ENCODE data around the gene VAV3. TPM values are rescaled to one million over a fixed set of nuclear protein-coding genes. Genes with fewer than 3 reads are reported as not detected.

The VAV3 gene
- total RNA-seq, 2 donors from 2014 or later, result 11.6 to 14.1 TPM

- no peaks in the 10 kb centered on the region for H3K27me3 Mint-ChIP-seq
- H3K36me3 Mint-ChIP-seq, result no peaks in the 10 kb centered on the region
- ATAC-seq (no peak), DNase-seq (ENCODE audit: low spot score) (no peak)
- peaks cover 4 to 7% of the 10 kb centered on the region in 2 donors for H3K4me1 Mint-ChIP-seq (ENCODE audit: low read depth in 2 of 2)
- no peak overlapping the region for H3K27ac Mint-ChIP-seq
- no peak overlapping the region for H3K4me3 Mint-ChIP-seq
- H3K9me3 Mint-ChIP-seq, result peaks cover 3% of the 10 kb centered on the region
Measured at GRCh38 chr1:107990606-107991005, 25.6 kb upstream of the VAV3 start.

DNA sequence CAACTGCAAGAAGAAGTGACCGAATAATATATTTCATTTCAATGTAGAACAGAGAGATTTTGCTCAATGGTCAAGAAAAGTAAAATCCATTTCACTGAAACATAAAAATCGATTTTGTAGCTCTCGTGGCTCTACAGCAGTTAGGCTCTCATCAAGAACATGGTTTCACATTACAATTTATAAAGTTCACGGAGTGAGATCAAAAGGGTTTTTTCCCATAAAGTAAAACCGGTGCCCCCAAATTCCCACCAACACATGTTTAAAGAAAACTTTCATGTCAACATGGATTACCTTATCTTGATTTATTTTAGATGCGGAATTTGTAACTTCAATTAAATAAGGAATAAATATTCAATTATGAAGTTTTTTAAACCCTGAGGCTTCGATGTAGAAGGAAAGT, 16.3 kb upstream of the VAV3 start:
- H3K36me3 Mint-ChIP-seq, result no peaks in the 10 kb centered on the region
- H3K9me3 Mint-ChIP-seq, result no peaks in the 10 kb centered on the region
- ATAC-seq, result no peak
- DNase-seq (ENCODE audit: low spot score), result no peak
- peaks cover 7% of the 10 kb centered on the region in 2 donors for H3K4me1 Mint-ChIP-seq (ENCODE audit: low read depth in 2 of 2)
- no peak overlapping the region for H3K4me3 Mint-ChIP-seq
- H3K27ac Mint-ChIP-seq, result no peak overlapping the region
- peaks cover 0 to 4% of the 10 kb centered on the region in 2 donors for H3K27me3 Mint-ChIP-seq

DNA sequence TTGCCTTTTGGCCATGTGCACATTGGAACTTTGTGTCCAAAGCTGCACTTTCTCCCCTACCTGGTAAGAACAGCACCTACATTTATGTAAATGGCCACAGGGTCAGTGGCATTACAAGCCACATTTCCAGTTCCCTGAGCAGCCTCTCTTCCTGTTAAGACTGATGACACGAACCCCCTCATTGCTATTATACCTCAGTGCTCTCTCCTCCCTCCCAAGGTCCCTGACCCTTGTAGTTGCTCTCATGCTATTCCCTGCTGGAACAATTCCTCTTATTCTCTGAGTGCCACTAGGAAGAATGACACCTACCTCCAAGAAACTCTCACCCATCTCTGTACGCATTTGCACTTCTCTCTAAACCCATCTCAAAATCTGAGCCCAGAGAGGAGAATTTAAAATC, 14.9 kb upstream of the VAV3 start:
- no peaks in the 10 kb centered on the region for H3K9me3 Mint-ChIP-seq
- ATAC-seq (no peak), DNase-seq (ENCODE audit: low spot score) (no peak)
- peak overlapping the region in 1 of 2 donors; percentile 14 for H3K27ac Mint-ChIP-seq
- H3K27me3 Mint-ChIP-seq, result peaks cover 0 to 4% of the 10 kb centered on the region in 2 donors
- H3K36me3 Mint-ChIP-seq, result no peaks in the 10 kb centered on the region
- no peak overlapping the region for H3K4me3 Mint-ChIP-seq
- H3K4me1 Mint-ChIP-seq (ENCODE audit: low read depth in 2 of 2), result peaks cover 7% of the 10 kb centered on the region in 2 donors

- peaks cover 0 to 4% of the 10 kb centered on the region in 2 donors for H3K27me3 Mint-ChIP-seq
- ATAC-seq, result no peak
- no peak overlapping the region for H3K4me3 Mint-ChIP-seq
- H3K4me1 Mint-ChIP-seq (ENCODE audit: low read depth in 2 of 2), result peaks cover 7% of the 10 kb centered on the region in 2 donors
- H3K9me3 Mint-ChIP-seq, result no peaks in the 10 kb centered on the region
- no peaks in the 10 kb centered on the region for H3K36me3 Mint-ChIP-seq
- no peak overlapping the region for H3K27ac Mint-ChIP-seq
- DNase-seq (ENCODE audit: low spot score), result no peak
Measured at GRCh38 chr1:107979088-107979487, 14.1 kb upstream of the VAV3 start.

GRCh38 chr1:107976836-107977235, 11.9 kb upstream of the VAV3 start:
- Mint-ChIP-seq H3K36me3 (no peaks in the 10 kb centered on the region), H3K4me3 (no peak overlapping the region), H3K9me3 (no peaks in the 10 kb centered on the region), H3K4me1 (ENCODE audit: low read depth in 2 of 2) (peaks cover 20 to 25% of the 10 kb centered on the region in 2 donors), H3K27me3 (peaks cover 0 to 4% of the 10 kb centered on the region in 2 donors), H3K27ac (no peak overlapping the region)
- ATAC-seq, result no peak
- no peak for DNase-seq (ENCODE audit: low spot score)

DNA sequence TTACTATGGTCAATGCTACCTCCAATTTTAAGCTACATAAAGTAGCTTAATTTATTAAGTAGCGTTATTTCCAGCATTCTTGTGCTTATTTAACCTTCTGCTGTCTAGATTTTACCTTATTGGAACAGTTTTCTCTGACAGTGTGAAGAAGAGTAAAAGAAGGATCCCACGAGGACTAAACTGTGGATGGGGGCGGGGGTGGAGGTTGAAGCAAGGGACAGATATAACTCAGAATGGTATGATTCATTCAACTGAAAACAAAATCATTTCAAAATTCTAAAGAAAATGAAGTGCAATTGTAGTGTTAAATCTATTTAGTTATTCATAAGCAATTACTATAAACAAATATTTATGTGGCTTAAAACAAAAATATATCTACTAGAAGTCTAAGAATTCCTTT, 11.5 kb upstream of the VAV3 start:
- Mint-ChIP-seq H3K4me3 (no peak overlapping the region), H3K27me3 (peaks cover 0 to 4% of the 10 kb centered on the region in 2 donors), H3K36me3 (no peaks in the 10 kb centered on the region), H3K27ac (no peak overlapping the region), H3K4me1 (ENCODE audit: low read depth in 2 of 2) (peaks cover 23 to 29% of the 10 kb centered on the region in 2 donors), H3K9me3 (no peaks in the 10 kb centered on the region)
- ATAC-seq (peak in 1 of 2 donors; percentile 48), DNase-seq (ENCODE audit: low spot score) (no peak)

DNA sequence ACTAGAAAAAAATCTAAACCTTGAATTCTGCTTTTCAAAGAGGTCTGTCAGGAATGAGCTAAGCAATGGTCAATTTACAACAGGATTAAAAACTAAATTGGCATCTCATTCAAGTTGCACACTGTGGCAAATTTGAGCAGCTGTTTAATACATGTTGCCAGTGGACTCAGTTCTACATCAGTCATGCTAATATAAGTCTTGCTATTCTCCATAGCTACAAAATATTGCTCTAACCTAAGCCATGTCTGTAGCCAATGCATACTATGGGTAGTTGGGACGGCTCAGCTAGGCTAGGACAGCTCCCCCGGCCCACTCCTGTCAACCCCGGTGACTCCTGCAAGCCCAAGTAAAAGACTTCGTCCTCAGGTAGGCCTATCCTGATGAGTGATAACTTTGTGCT, 10.9 kb upstream of the VAV3 start:
- H3K27ac Mint-ChIP-seq, result peak overlapping the region in 1 of 2 donors; percentile 45
- H3K36me3 Mint-ChIP-seq, result no peaks in the 10 kb centered on the region
- no peaks in the 10 kb centered on the region for H3K9me3 Mint-ChIP-seq
- no peak for ATAC-seq
- H3K27me3 Mint-ChIP-seq, result peaks cover 0 to 4% of the 10 kb centered on the region in 2 donors
- no peak for DNase-seq (ENCODE audit: low spot score)
- peaks cover 23 to 29% of the 10 kb centered on the region in 2 donors for H3K4me1 Mint-ChIP-seq (ENCODE audit: low read depth in 2 of 2)
- no peak overlapping the region for H3K4me3 Mint-ChIP-seq

- Mint-ChIP-seq H3K4me3 (no peak overlapping the region), H3K27me3 (peaks cover 0 to 4% of the 10 kb centered on the region in 2 donors), H3K36me3 (no peaks in the 10 kb centered on the region), H3K27ac (no peak overlapping the region), H3K4me1 (ENCODE audit: low read depth in 2 of 2) (peaks cover 19 to 28% of the 10 kb centered on the region in 2 donors), H3K9me3 (no peaks in the 10 kb centered on the region)
- DNase-seq (ENCODE audit: low spot score) (no peak), ATAC-seq (no peak)
Measured at GRCh38 chr1:107974090-107974489, 9.1 kb upstream of the VAV3 start.

DNA sequence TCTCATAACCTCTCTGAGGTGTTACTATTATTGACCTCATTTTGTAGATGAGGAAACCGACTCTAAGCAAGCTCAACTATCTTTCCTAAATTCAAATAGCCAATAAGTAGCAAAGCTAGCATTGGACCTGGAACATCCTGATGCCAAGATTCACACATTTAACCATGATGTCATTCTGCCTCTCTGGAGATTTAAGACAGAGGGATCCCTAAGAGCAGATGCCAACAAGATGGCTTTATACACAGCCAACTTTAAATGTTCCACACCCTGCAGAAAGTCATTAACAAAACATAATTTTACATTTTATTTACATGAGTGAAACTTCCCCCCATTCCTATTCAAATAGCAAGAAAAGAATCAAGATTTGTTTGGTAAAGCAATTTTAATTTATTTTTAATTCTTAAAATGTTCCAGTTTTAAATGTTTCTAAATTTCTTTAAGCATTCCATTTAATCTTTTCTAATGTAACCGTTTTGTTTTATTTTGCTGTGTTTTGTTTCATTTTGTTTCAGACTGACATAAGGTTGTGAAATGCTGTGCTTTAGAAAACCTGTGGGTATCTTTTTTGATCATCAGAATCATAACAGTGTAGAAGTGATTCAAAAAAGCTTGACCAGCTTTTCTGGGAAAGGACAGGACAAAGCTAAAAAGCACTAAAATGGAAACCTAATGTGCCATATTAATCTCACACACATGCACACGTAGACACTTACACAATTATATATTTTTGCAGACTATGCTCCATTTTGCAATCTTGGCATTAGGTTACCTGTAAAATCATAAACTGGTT, 7.6 kb upstream of the VAV3 start:
- no peaks in the 10 kb centered on the region for H3K36me3 Mint-ChIP-seq
- H3K27me3 Mint-ChIP-seq, result no peaks in the 10 kb centered on the region
- ATAC-seq, result peak; percentile 48 to 56
- peak overlapping the region; percentile 40 for H3K4me3 Mint-ChIP-seq
- peaks cover 16 to 22% of the 10 kb centered on the region in 2 donors for H3K4me1 Mint-ChIP-seq (ENCODE audit: low read depth in 2 of 2)
- no peaks in the 10 kb centered on the region for H3K9me3 Mint-ChIP-seq
- DNase-seq (ENCODE audit: low spot score), result no peak
- peak overlapping the region in 1 of 2 donors; percentile 22 for H3K27ac Mint-ChIP-seq

- Mint-ChIP-seq H3K27me3 (no peaks in the 10 kb centered on the region), H3K9me3 (no peaks in the 10 kb centered on the region), H3K4me3 (peak overlapping the region; percentile 60), H3K36me3 (no peaks in the 10 kb centered on the region), H3K4me1 (ENCODE audit: low read depth in 2 of 2) (peaks cover 22 to 26% of the 10 kb centered on the region in 2 donors), H3K27ac (no peak overlapping the region)
- no peak for ATAC-seq
- DNase-seq (ENCODE audit: low spot score), result no peak
Measured at GRCh38 chr1:107966550-107966949, 1.6 kb upstream of the VAV3 start.

DNA sequence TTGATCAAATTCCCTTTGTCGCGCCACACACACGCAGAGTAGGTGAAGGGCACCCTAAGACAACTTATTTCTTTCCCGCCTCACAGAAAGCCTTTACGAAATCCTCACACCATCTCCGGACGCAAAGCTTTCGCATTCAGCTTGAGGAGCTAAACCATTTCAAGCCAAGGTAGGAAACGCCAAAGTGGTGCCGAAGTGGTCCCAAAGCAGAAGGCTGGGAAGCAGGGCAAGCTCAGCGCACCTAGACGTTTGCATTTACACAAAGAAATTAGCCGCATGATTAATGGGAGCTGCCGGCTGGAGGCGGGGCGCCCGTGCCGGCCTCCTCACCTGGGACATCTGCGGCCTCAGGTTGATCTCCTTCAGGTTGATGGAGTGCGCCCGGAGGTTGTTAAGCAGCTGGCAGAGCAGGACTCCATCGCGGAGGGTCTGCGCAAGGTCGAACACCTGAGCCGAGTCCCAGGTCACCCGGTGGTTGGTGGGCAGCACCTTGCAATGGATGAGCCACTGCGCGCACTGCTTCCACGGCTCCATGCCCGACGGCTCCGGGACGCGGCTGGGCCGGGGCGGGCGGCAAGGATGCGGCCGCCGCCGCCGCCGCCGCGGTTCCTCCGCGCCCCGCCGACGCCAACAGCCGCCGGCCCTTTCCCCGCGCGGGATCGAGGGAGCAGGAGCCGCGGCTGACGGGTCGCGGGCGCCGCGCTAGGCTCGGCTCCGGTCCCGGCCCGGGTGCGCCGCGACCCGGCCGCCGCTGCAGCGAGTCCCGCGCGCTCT, 457 bp downstream of the VAV3 start:
- ATAC-seq (peak; percentile 38 to 40), DNase-seq (ENCODE audit: low spot score) (peak; percentile 65)
- H3K27me3 Mint-ChIP-seq, result no peaks in the 10 kb centered on the region
- peak overlapping the region; percentile 99 for H3K27ac Mint-ChIP-seq
- no peaks in the 10 kb centered on the region for H3K36me3 Mint-ChIP-seq
- H3K9me3 Mint-ChIP-seq, result peaks cover 4% of the 10 kb centered on the region
- peaks cover 32 to 33% of the 10 kb centered on the region in 2 donors for H3K4me1 Mint-ChIP-seq (ENCODE audit: low read depth in 2 of 2)
- peak overlapping the region; percentile 98 for H3K4me3 Mint-ChIP-seq

DNA sequence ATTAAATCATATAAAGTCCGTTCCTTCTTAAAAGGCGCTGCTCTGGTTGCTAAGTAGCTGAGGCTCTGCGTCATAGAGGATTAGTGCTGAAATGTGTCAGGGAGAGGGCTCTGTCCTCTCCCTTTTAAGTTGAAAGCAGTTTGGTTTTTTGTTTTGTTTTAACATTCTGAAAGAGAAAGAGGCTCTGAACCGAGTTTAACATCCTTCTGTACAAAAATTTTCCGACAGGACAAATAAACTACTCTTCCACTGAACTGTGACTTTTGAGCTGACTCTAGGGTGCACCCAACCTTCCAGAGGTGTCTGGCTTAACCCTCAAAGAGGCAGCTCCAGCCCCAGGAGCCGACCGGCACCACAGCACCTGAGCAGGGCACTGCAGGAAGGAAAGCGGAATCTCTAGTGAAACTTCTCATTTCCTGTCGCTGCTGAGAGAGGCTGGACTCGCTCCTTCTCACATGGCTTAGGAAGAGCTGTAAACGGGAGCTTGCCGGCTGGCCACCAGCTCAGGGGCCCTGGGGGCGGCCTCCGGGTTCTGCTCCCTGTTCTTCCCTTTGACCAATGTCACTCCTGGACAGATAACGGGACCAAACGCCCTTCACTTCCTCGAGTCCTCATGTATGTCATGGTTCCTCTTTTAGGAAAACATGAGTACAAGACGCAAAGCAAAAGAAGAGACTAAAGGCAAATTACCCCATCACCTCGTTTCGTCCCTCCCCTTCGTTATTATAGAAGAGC, 1.2 kb downstream of the VAV3 start:
- peak; percentile 72 to 78 for ATAC-seq
- Mint-ChIP-seq H3K4me1 (ENCODE audit: low read depth in 2 of 2) (peaks cover 36% of the 10 kb centered on the region in 2 donors), H3K4me3 (peak overlapping the region; percentile 98), H3K36me3 (no peaks in the 10 kb centered on the region), H3K9me3 (peaks cover 7% of the 10 kb centered on the region), H3K27me3 (no peaks in the 10 kb centered on the region), H3K27ac (peak overlapping the region; percentile 99)
- peak; percentile 73 for DNase-seq (ENCODE audit: low spot score)

GRCh38 chr1:107963008-107963407, 2.0 kb downstream of the VAV3 start:
- ATAC-seq (no peak), DNase-seq (ENCODE audit: low spot score) (no peak)
- H3K9me3 Mint-ChIP-seq, result peaks cover 7% of the 10 kb centered on the region
- no peaks in the 10 kb centered on the region for H3K36me3 Mint-ChIP-seq
- H3K4me1 Mint-ChIP-seq (ENCODE audit: low read depth in 2 of 2), result peaks cover 36% of the 10 kb centered on the region in 2 donors
- no peaks in the 10 kb centered on the region for H3K27me3 Mint-ChIP-seq
- H3K27ac Mint-ChIP-seq, result peak overlapping the region; percentile 99
- peak overlapping the region; percentile 98 for H3K4me3 Mint-ChIP-seq

Data from natural killer cell treated with Interleukin-12 subunit alpha and Interleukin-12 subunit beta and Interleukin-15 and Interleukin-18, amount 100 ng/mL, for 72 hours (primary cell).